GM12878 (cell line): Measurements from ENCODE around the gene SYNPR. TPM values are rescaled to one million over a fixed set of nuclear protein-coding genes. Genes with fewer than 3 reads are reported as not detected.

Experiments used
- ATAC-seq: fragments of 200-7000 bp; cut with Tn5 transposase; 3 replicates; pipeline ENCODE4 v1.9.1; 2020; ENCODE audit warnings: mild to moderate bottlenecking, moderate library complexity
- BruUV-seq: library from RNA; stranded (reverse); fragments of 400-500 nt; replicated peaks from 2 replicates; lab custom pipeline; 2021; lab: Mats Ljungman, UMichigan
- CTCF ChIA-PET: fragments of 300-600 bp; sonication (Branson Sonifier 250); formaldehyde crosslinking; extraction: SDS; loops from one replicate; lab custom pipeline; 2021; ENCODE audit warnings: inconsistent platforms; lab: Yijun Ruan, JAX
- POLR2A ChIA-PET: fragments of 350-600 bp; formaldehyde crosslinking; extraction: SDS; loops from one replicate; lab custom pipeline; 2021; ENCODE audit warnings: inconsistent platforms; lab: Charles Lee
- RAD21 ChIA-PET: fragments of 300-600 bp; sonication (Branson Sonifier 250); formaldehyde crosslinking; loops from one replicate; lab custom pipeline; 2023; ENCODE audit warnings: antibody characterized with exemption; ENCODE audit not compliant: unreplicated experiment; lab: Charles Lee
- SMC1A ChIA-PET: fragments of 300-600 bp; sonication (Branson Sonifier 250); formaldehyde crosslinking; loops from one replicate; lab custom pipeline; 2023; ENCODE audit not compliant: unreplicated experiment, uncharacterized antibody; lab: Charles Lee
- DNase-seq: peaks from one replicate; pipeline ENCODE4 v3.0.0-alpha.2; 2011; ENCODE audit warnings: low read depth, low spot score
- FAIRE-seq: peaks from 3 replicates; lab custom pipeline; 2011; peaks lifted over from hg19 to GRCh38; lab: Jason Lieb, UNC
- H2AFZ ChIP-seq: 2 replicates; pipeline ENCODE4 v1.6.0; 2011; ENCODE audit warnings: low read depth, low read length, control low read depth; ENCODE audit not compliant: control insufficient read depth
- H3K27ac ChIP-seq: 2 replicates; pipeline ENCODE4 v1.5.1; 2011; ENCODE audit warnings: control low read depth; ENCODE audit not compliant: control insufficient read depth, insufficient read depth
- H3K27me3 ChIP-seq, 2 experiments: replicated peaks in 1 of 2; 2 replicates each; pipeline versions ENCODE4 v1.6.0 to v1.6.1; 2011; ENCODE audit warnings: low read length in 1 of 2; ENCODE audit not compliant: control insufficient read depth in 2 of 2, insufficient read depth in 2 of 2
- H3K36me3 ChIP-seq, 2 experiments: 2 replicates each; pipeline ENCODE4 v1.5.1; 2011; ENCODE audit warnings: low read length in 1 of 2; ENCODE audit not compliant: control insufficient read depth in 2 of 2, insufficient read depth in 2 of 2
- H3K4me1 ChIP-seq: 2 replicates; pipeline ENCODE4 v1.6.1; 2011; ENCODE audit warnings: mild to moderate bottlenecking, low read length, moderate library complexity, mixed read lengths; ENCODE audit not compliant: control insufficient read depth, insufficient read depth
- H3K4me2 ChIP-seq: 2 replicates; pipeline ENCODE4 v1.6.0; 2011; ENCODE audit warnings: control low read depth; ENCODE audit not compliant: control insufficient read depth, insufficient read depth
- H3K4me3 ChIP-seq: fragments of 200-600 bp; sonication (generic); 2 replicates; pipeline ENCODE4 v1.5.1; 2016
- H3K79me2 ChIP-seq: 2 replicates; pipeline ENCODE4 v1.6.0; 2011; ENCODE audit warnings: low read length; ENCODE audit not compliant: control insufficient read depth, insufficient read depth
- H3K9ac ChIP-seq: 2 replicates; pipeline ENCODE4 v1.8.0; 2011; ENCODE audit warnings: low read length, control low read depth, mixed read lengths; ENCODE audit not compliant: control insufficient read depth, insufficient read depth
- H3K9me3 ChIP-seq: replicated peaks from 3 replicates; pipeline ENCODE4 v1.5.1; 2011; ENCODE audit warnings: mild to moderate bottlenecking, low read length; ENCODE audit not compliant: control insufficient read depth, insufficient read depth
- H4K20me1 ChIP-seq: 2 replicates; pipeline ENCODE4 v1.6.0; 2011; ENCODE audit not compliant: control insufficient read depth, insufficient read depth
- IKZF2 ChIP-seq, 2 experiments: fragments of 450-650 bp; IDR thresholded peaks; 2 replicates each; pipeline ENCODE4 v1.6.1; 2017; ENCODE audit warnings: mild to moderate bottlenecking in 2 of 2, moderate library complexity in 2 of 2
- KLF5 ChIP-seq: fragments of 450-650 bp; IDR thresholded peaks from 2 replicates; pipeline ENCODE4 v1.6.1; 2014; ENCODE audit warnings: mild to moderate bottlenecking; ENCODE audit not compliant: partially characterized antibody
- MEF2B ChIP-seq: fragments of 450-650 bp; IDR thresholded peaks from 2 replicates; pipeline ENCODE4 v1.6.1; 2018; ENCODE audit warnings: mild to moderate bottlenecking, moderate library complexity; ENCODE audit not compliant: partially characterized antibody, poor library complexity, severe bottlenecking
- NFXL1 ChIP-seq: fragments of 450-650 bp; IDR thresholded peaks from 2 replicates; pipeline ENCODE4 v1.6.1; 2017; ENCODE audit warnings: antibody characterized with exemption, mild to moderate bottlenecking, borderline replicate concordance
- NFYB ChIP-seq: IDR thresholded peaks from 2 replicates; pipeline ENCODE4 v1.6.1; 2011; ENCODE audit warnings: low read depth, mild to moderate bottlenecking, low read length, improper control_type of control experiment, moderate library complexity; ENCODE audit not compliant: insufficient read depth
- POLR2A ChIP-seq: IDR thresholded peaks from 2 replicates; pipeline ENCODE4 v1.6.1; 2011; ENCODE audit warnings: low read depth, mild to moderate bottlenecking, low read length
- RELA ChIP-seq: fragments of 450-650 bp; IDR thresholded peaks from 2 replicates; pipeline ENCODE4 v1.8.0; 2014; ENCODE audit warnings: borderline replicate concordance; ENCODE audit not compliant: partially characterized antibody
- ZNF384 ChIP-seq: IDR thresholded peaks from 2 replicates; pipeline ENCODE4 v1.6.1; 2012; ENCODE audit warnings: low read depth, mild to moderate bottlenecking, low read length, improper control_type of control experiment, borderline replicate concordance
- WGBS: methylation state at CpG from one replicate; pipeline ENCODE4 v1.1.6; 2016; ENCODE audit warnings: low lambda C conversion rate; ENCODE audit not compliant: insufficient replicate concordance, insufficient coverage; ENCODE audit errors: missing lambda C conversion rate; 5-methylcytosine and 5-hydroxymethylcytosine counted together
- in situ Hi-C: fragments of 300-500 bp; cut with MboI; formaldehyde crosslinking; loops from 9 replicates; pipeline ENCODE4 v1.14.3; 2018; ENCODE audit warnings: mixed read lengths
- intact Hi-C: fragments of 100-400 bp; cut with micrococcal nuclease; formaldehyde crosslinking; loops from one replicate; pipeline ENCODE4 v1.14.2; 2022; ENCODE audit not compliant: unreplicated experiment
- polyA plus RNA-seq, 11 experiments: library from polyadenylated mRNA; depleted of rRNA in 4 of 11; unstranded in 6 of 11; stranded (reverse) in 5 of 11; fragments of >200 nt; fragmentation: Nextera tagmentation in 4 of 11; fragmentation: Illumina TruSeq in 1 of 11; extraction: Ambion mirVana in 4 of 11; extraction: Trizol in 1 of 11; gene quantifications; 1 replicate in 1 of 11; 2 replicates in 10 of 11; pipeline versions ENCODE4 v1.2.1 to v1.2.3, GENCODE V29; 2011 to 2016; ENCODE audit warnings: inconsistent platforms in 2 of 11, missing spikeins in 2 of 11, low read depth in 1 of 11
- total RNA-seq, 4 experiments: library from RNA; depleted of rRNA in 3 of 4; stranded (reverse); fragments of >200 nt in 3 of 4; fragmentation: Illumina TruSeq in 1 of 4; extraction: Trizol in 1 of 4; gene quantifications; 2 replicates each; pipeline versions ENCODE4 v1.2.1 to v1.2.3, GENCODE V29; 2013 to 2021
- TF ChIP-seq, protein P1 (sequence below): fragments of 450-650 bp; IDR thresholded peaks from 2 replicates; pipeline ENCODE4 v1.6.1; 2016; ENCODE audit warnings: mild to moderate bottlenecking, moderate library complexity, borderline replicate concordance

Gene SYNPR
- total and polyA plus RNA-seq, 10 of the 15 experiments (the other 5 are each of a cell fraction or from before 2014, with no cell fraction given), result not detected

DNA sequence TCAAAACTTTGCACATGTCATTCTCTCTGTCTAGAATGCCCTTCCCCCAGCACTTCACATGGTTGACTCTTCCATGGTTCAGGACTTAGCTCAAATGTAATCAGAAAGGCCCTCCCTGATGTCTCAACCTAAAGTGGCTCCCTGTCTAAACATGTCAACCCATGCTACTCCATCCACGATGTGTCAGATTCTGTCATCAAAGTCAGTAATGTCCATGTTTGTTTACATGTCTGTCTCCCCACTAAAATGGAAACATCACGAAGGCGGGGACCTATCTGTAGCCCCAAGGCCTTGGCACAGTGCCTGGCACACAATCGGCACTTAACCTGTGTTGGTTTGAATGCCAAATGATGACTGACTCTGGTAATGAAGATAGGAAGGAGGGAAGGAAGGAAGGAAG, 353.6 kb downstream of the SYNPR start:
- Histone ChIP-seq H3K4me3 (no peak overlapping the region), H2AFZ (no peak overlapping the region), H3K36me3 (no peaks in the 10 kb centered on the region), H3K9ac (no peak overlapping the region), H3K79me2 (no peaks in the 10 kb centered on the region), H3K4me2 (no peak overlapping the region), H3K4me1 (no peaks in the 10 kb centered on the region), H3K27ac (no peak overlapping the region), H3K9me3 (no peaks in the 10 kb centered on the region), H3K27me3 (no peaks in the 10 kb centered on the region; a peak in 1 of 4 replicates), H4K20me1 (no peaks in the 10 kb centered on the region)
- ChIA-PET CTCF (no interaction called here), POLR2A (no interaction called here), RAD21 (no interaction called here), SMC1A (no interaction called here)
- ATAC-seq, result no peak
- 24% methylated on average over 4 of the region's 4 CpGs for WGBS
- FAIRE-seq, result no peak
- TF ChIP-seq MEF2B (no peak), NFYB (no peak), NFXL1 (no peak), KLF5 (no peak), RELA (no peak), ZNF384 (no peak), POLR2A (no peak), IKZF2 (IDR thresholded peaks at IDR 0.05) (no peak)
- TF ChIP-seq, protein P1, sequence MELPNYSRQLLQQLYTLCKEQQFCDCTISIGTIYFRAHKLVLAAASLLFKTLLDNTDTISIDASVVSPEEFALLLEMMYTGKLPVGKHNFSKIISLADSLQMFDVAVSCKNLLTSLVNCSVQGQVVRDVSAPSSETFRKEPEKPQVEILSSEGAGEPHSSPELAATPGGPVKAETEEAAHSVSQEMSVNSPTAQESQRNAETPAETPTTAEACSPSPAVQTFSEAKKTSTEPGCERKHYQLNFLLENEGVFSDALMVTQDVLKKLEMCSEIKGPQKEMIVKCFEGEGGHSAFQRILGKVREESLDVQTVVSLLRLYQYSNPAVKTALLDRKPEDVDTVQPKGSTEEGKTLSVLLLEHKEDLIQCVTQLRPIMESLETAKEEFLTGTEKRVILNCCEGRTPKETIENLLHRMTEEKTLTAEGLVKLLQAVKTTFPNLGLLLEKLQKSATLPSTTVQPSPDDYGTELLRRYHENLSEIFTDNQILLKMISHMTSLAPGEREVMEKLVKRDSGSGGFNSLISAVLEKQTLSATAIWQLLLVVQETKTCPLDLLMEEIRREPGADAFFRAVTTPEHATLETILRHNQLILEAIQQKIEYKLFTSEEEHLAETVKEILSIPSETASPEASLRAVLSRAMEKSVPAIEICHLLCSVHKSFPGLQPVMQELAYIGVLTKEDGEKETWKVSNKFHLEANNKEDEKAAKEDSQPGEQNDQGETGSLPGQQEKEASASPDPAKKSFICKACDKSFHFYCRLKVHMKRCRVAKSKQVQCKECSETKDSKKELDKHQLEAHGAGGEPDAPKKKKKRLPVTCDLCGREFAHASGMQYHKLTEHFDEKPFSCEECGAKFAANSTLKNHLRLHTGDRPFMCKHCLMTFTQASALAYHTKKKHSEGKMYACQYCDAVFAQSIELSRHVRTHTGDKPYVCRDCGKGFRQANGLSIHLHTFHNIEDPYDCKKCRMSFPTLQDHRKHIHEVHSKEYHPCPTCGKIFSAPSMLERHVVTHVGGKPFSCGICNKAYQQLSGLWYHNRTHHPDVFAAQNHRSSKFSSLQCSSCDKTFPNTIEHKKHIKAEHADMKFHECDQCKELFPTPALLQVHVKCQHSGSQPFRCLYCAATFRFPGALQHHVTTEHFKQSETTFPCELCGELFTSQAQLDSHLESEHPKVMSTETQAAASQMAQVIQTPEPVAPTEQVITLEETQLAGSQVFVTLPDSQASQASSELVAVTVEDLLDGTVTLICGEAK, result no peak
- in situ Hi-C loops, result no loop called here
- no peak for DNase-seq
- intact Hi-C loops, result no loop called here
- no TSS peak for BruUV-seq
